OCI-LY7 (cell line): ENCODE results near the gene MINDY4. TPM values are rescaled to one million over a fixed set of nuclear protein-coding genes. Genes with fewer than 3 reads are reported as not detected.

Experiments
- BruUV-seq: library from RNA; stranded (reverse); fragments of 400-500 nt; replicated peaks from 2 replicates; lab custom pipeline; 2021; lab: Mats Ljungman, UMichigan
- CTCF ChIA-PET: fragments of 300-600 bp; sonication (Branson Sonifier 250); formaldehyde crosslinking; loops from one replicate; lab custom pipeline; 2022; ENCODE audit warnings: antibody characterized with exemption; ENCODE audit not compliant: unreplicated experiment; lab: Charles Lee
- POLR2A ChIA-PET: fragments of 300-600 bp; sonication (Branson Sonifier 250); formaldehyde crosslinking; loops from one replicate; lab custom pipeline; 2022; ENCODE audit warnings: antibody characterized with exemption; lab: Charles Lee
- DNase-seq: peaks from one replicate; pipeline ENCODE4 v3.0.0-alpha.2; 2015; ENCODE audit warnings: low spot score
- H2AFZ ChIP-seq: fragments of 200-600 bp; sonication (generic), shearing (Covaris generic); 2 replicates; pipeline ENCODE4 v1.6.1; 2014; ENCODE audit warnings: mild to moderate bottlenecking, antibody characterized with exemption, low read length, moderate library complexity
- H3K27ac ChIP-seq: fragments of 200-600 bp; sonication (generic); 2 replicates; pipeline ENCODE4 v1.5.1; 2014; ENCODE audit warnings: mixed run types, low read depth, mild to moderate bottlenecking, moderate library complexity, low read length, inconsistent platforms; ENCODE audit not compliant: poor library complexity, severe bottlenecking
- H3K36me3 ChIP-seq: fragments of 200-600 bp; sonication (generic); 2 replicates; pipeline ENCODE4 v1.6.1; 2014; ENCODE audit warnings: mild to moderate bottlenecking, antibody characterized with exemption, low read length, moderate library complexity, mixed read lengths; ENCODE audit not compliant: insufficient read depth
- H3K4me1 ChIP-seq: fragments of 200-600 bp; sonication (generic); 2 replicates; pipeline ENCODE4 v1.5.1; 2014; ENCODE audit warnings: mild to moderate bottlenecking, low read length; ENCODE audit not compliant: insufficient read depth, poor library complexity, severe bottlenecking
- H3K4me2 ChIP-seq: fragments of 200-600 bp; sonication (generic); 2 replicates; pipeline ENCODE4 v1.6.1; 2014; ENCODE audit warnings: mild to moderate bottlenecking, low read length
- H3K4me3 ChIP-seq: fragments of 200-600 bp; sonication (generic); 2 replicates; pipeline ENCODE4 v1.5.1; 2014; ENCODE audit warnings: mild to moderate bottlenecking, low read depth, low read length; ENCODE audit not compliant: poor library complexity, severe bottlenecking
- H3K79me2 ChIP-seq: fragments of 200-600 bp; sonication (generic); 2 replicates; pipeline ENCODE4 v1.6.1; 2016; ENCODE audit warnings: low read depth, mild to moderate bottlenecking, low read length, moderate library complexity, mixed read lengths; ENCODE audit not compliant: insufficient read depth
- H3K9me2 ChIP-seq: fragments of 200-600 bp; sonication (generic); 2 replicates; pipeline ENCODE4 v1.6.1; 2016; ENCODE audit warnings: mild to moderate bottlenecking, low read length, mixed read lengths; ENCODE audit not compliant: insufficient read depth
- H3K9me3 ChIP-seq: fragments of 200-600 bp; sonication (generic); 2 replicates; pipeline ENCODE4 v1.6.1; 2014; ENCODE audit warnings: mild to moderate bottlenecking, mixed run types, low read length, mixed read lengths
- H4K20me1 ChIP-seq: fragments of 200-600 bp; sonication (generic); 2 replicates; pipeline ENCODE4 v1.6.1; 2014; ENCODE audit warnings: mild to moderate bottlenecking, antibody characterized with exemption, low read length, moderate library complexity, mixed read lengths; ENCODE audit not compliant: insufficient read depth
- CTCF ChIP-seq: fragments of 200-600 bp; sonication (generic); conservative IDR thresholded peaks from 2 replicates; pipeline ENCODE4 v1.5.1; 2014; ENCODE audit warnings: mild to moderate bottlenecking, antibody characterized with exemption, low read length, moderate library complexity, mixed read lengths
- EZH2phosphoT487 ChIP-seq: fragments of 200-600 bp; sonication (generic); IDR thresholded peaks from 2 replicates; pipeline ENCODE4 v1.6.1; 2018; ENCODE audit warnings: low read depth, borderline replicate concordance, mild to moderate bottlenecking, mixed run types, antibody characterized with exemption, low read length, moderate library complexity, mixed read lengths
- intact Hi-C: fragments of 100-400 bp; cut with micrococcal nuclease; formaldehyde crosslinking; loops from one replicate; pipeline ENCODE4 v1.10.0; 2022; ENCODE audit not compliant: unreplicated experiment
- total RNA-seq, 2 experiments: library from RNA; depleted of rRNA in 1 of 2; stranded (reverse); fragments of >200 nt in 1 of 2; shearing (Covaris generic) in 1 of 2; gene quantifications; 2 replicates each; pipeline ENCODE4 v1.2.3, GENCODE V29; 2014 to 2022

MINDY4 gene
- total RNA-seq, 2 experiments from 2014 or later: 0.86 TPM; not detected in 1

DNA sequence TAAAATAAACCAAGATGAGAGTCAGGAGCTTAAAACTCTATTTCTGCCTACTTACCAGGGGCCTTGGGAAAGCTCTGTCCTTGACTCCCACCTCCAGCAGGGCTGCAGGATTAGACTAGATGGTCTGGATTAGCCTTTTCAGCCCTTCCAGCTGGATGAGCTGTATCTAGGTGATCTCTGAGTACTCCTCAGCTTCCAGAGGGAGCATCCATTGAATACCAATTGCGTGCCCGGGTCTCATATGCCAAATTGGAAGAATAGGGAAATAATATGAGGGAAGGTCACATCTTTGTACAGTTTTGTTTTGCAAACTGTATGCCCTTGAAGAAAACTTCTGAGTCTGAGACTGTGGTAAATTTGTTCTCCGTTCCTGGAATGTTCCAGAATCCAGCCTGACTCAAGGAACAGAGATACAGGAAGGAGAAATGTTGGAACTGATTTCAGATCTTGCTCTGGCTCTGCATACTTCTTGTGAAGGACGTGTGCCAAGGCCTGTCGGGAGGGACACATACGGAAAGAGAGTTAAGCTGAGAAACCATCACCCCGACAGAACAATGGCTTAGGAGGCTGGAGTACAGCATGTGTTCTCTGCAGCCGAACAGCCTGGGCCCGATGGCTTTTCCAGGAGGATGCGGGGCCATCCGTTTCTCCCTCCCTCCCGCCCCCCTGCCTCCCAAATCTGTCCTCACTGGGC lies 44.9 kb downstream of the MINDY4 start:
- ChIA-PET POLR2A (interaction anchor here (0.5 kb wide), 1 partner anchor 1084 kb away, joined by 3 read pairs; no protein-coding TSS in a partner anchor), CTCF (no interaction called here)
- no peak for DNase-seq
- Histone ChIP-seq H3K27ac (no peak overlapping the region), H3K9me2 (no peaks in the 10 kb centered on the region), H3K4me2 (no peak overlapping the region), H3K9me3 (no peaks in the 10 kb centered on the region), H3K79me2 (no peaks in the 10 kb centered on the region), H3K36me3 (no peaks in the 10 kb centered on the region), H2AFZ (no peak overlapping the region), H3K4me3 (no peak overlapping the region), H3K4me1 (no peaks in the 10 kb centered on the region), H4K20me1 (no peaks in the 10 kb centered on the region)
- intact Hi-C loops: no loop called here
- TF ChIP-seq CTCF (no peak), EZH2phosphoT487 (no peak)
- no TSS peak for BruUV-seq

DNA sequence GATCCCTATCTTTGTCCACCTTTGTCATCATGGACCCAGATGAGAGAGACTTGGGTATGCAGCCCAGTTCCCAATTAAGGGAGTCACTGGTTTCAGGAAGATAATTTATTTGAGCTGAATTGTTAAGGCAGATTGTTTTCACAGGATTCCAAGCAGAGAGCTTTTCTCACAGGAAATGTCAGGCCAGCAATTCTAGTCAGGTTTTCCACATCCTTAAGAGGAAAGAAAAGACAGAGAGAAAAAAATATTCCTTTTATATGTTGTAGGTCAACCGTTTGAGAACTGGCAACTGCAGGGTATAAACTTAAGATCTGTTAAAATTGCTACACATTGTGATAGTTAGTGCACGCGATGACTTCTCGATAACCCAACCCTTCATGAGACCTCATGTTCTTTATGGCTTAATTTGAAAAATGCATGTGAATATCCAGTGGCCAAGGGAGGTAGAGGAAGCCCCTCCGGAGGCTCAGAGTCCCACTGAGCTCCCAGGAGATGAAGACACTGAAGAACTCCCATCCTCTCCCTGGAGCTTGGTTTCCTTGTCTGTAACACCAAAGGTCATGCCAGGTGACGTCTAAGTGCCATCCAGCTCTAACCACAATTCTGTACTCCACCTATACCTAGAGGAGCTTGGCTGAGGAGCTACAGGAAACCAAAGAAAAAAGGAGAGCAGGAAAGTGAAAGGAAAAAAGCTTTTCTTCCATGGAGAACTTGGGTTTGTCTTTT lies 45.6 kb downstream of the MINDY4 start:
- intact Hi-C loops: no loop called here
- Histone ChIP-seq H2AFZ (no peak overlapping the region), H4K20me1 (no peaks in the 10 kb centered on the region), H3K9me2 (no peaks in the 10 kb centered on the region), H3K27ac (no peak overlapping the region), H3K9me3 (no peaks in the 10 kb centered on the region), H3K36me3 (no peaks in the 10 kb centered on the region), H3K4me2 (no peak overlapping the region), H3K79me2 (no peaks in the 10 kb centered on the region), H3K4me3 (no peak overlapping the region), H3K4me1 (no peaks in the 10 kb centered on the region)
- BruUV-seq: no TSS peak
- ChIA-PET CTCF (no interaction called here), POLR2A (interaction anchor here (0.5 to 0.7 kb wide), 6 partner anchors 18 to 1085 kb away, joined by 3 to 8 read pairs (median 5); no protein-coding TSS in a partner anchor)
- DNase-seq: no peak
- no peak for TF ChIP-seq EZH2phosphoT487
- TF ChIP-seq CTCF: no peak

- H3K27ac ChIP-seq: no peak overlapping the region
- no peaks in the 10 kb centered on the region for H3K9me3 ChIP-seq
- intact Hi-C loops: no loop called here
- no peak for TF ChIP-seq EZH2phosphoT487
- no peak for TF ChIP-seq CTCF
- H3K9me2 ChIP-seq: no peaks in the 10 kb centered on the region
- BruUV-seq: no TSS peak
- no peaks in the 10 kb centered on the region for H3K4me1 ChIP-seq
- H2AFZ ChIP-seq: no peak overlapping the region
- H3K79me2 ChIP-seq: no peaks in the 10 kb centered on the region
- no peak overlapping the region for H3K4me2 ChIP-seq
- CTCF ChIA-PET: no interaction called here
- no peaks in the 10 kb centered on the region for H4K20me1 ChIP-seq
- no peak for DNase-seq
- no peaks in the 10 kb centered on the region for H3K36me3 ChIP-seq
- no peak overlapping the region for H3K4me3 ChIP-seq
- POLR2A ChIA-PET: interaction anchor here (0.6 to 0.7 kb wide), 5 partner anchors 17 to 317 kb away, joined by 3 to 8 read pairs (median 6); no protein-coding TSS in a partner anchor
These were observed 46.2 kb downstream of the MINDY4 start for GRCh38 chr7:30817371-30817767.
